Heart left ventricle (tissue), 13 donors: ENCODE data around the gene MAMDC2.

Source experiments
- POLR2A ChIP-seq, 2 donors: fragments of 450-650 bp; IDR thresholded peaks; one replicate each; pipeline ENCODE4 v1.6.1; 2017; ENCODE audit warnings: antibody characterized with exemption in 2 of 2, mild to moderate bottlenecking in 2 of 2, moderate library complexity in 2 of 2
- TF ChIP-seq, protein P1 (sequence below), 12 donors: fragments of 200-600 bp; sonication (generic) in 4 of 12; IDR thresholded peaks; one replicate each; pipeline versions ENCODE4 v1.5.0 to v1.8.0; 2018 to 2022; ENCODE audit warnings: antibody characterized with exemption in 12 of 12, mild to moderate bottlenecking in 5 of 12
- donor health status: ischemic (EF 13 %, LVEDD 7.1; RV severe dilation, severe dysfunction).
- donor health status: DM: no; HTN: yes; CAD: no.
- donor health status: DM: no; HTN: no; CAD: no.
- donor health status: ischemic (EF 25% LVEDD 6.9; RV normal size, moderate dysfunction).
- donor health status: ischemic (EF 25% LVEDD 5.7; RV mildly dilated, moderate dysfunction).
- donor health status: ischemic (EF 35%, LVEDD 5.7; RV mildly dilated, moderate dysfunction).
- donor health status: nonischemic (EF 11% LVEDD 7.7; RV severe dilation, severe dysfunction).
- donor health status: DM: yes; HTN: yes; CAD: no.
- donor health status: PGD.
- donor health status: ischemic (EF 29% LVEDD 5.4; RV normal size, mild dysfunction).
- donor health status: nonischemic (EF 23%, LVEDD 6.1; RV moderate dilation, normal function).

DNA sequence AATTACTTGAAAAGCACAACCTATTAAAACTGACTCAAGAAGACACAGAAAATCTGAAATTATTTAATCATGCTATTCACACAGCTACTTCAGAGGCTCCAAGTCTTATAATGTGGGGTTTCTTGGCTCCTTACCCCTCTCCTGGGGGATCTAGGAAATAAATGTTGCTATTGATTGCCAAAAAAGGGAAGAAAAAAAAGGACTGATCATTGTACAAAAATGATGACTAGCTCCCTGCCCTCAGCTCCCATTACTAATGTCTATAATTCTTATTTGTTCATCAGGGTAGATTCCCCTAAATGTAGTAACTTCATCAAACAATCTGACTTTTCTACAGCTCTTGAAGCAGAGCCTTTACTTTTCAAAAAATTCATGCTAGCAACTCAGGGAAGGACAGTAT is 211.8 kb downstream of the MAMDC2 start:
- TF ChIP-seq, protein P1, sequence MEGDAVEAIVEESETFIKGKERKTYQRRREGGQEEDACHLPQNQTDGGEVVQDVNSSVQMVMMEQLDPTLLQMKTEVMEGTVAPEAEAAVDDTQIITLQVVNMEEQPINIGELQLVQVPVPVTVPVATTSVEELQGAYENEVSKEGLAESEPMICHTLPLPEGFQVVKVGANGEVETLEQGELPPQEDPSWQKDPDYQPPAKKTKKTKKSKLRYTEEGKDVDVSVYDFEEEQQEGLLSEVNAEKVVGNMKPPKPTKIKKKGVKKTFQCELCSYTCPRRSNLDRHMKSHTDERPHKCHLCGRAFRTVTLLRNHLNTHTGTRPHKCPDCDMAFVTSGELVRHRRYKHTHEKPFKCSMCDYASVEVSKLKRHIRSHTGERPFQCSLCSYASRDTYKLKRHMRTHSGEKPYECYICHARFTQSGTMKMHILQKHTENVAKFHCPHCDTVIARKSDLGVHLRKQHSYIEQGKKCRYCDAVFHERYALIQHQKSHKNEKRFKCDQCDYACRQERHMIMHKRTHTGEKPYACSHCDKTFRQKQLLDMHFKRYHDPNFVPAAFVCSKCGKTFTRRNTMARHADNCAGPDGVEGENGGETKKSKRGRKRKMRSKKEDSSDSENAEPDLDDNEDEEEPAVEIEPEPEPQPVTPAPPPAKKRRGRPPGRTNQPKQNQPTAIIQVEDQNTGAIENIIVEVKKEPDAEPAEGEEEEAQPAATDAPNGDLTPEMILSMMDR (IDR thresholded peaks at IDR 0.05), result no peak
- no peak for TF ChIP-seq POLR2A (IDR thresholded peaks at IDR 0.05)
